Neuronal stem cell (in vitro differentiated cells): ENCODE data around the gene BMP5.

Experiments used
- DNase-seq: peaks from one replicate; pipeline ENCODE4 v3.0.0-alpha.2; 2013; ENCODE audit warnings: low spot score
- H2AFZ ChIP-seq: one replicate; pipeline ENCODE4 v1.6.1; 2013; ENCODE audit warnings: mild to moderate bottlenecking, low read length, inconsistent platforms
- H2AK5ac ChIP-seq: 2 replicates; pipeline ENCODE4 v1.6.1; 2013; ENCODE audit warnings: low read depth, mild to moderate bottlenecking, inconsistent platforms, low read length, moderate library complexity, mixed read lengths
- H2BK120ac ChIP-seq: 2 replicates; pipeline ENCODE4 v1.6.1; 2013; ENCODE audit warnings: low read depth, mild to moderate bottlenecking, inconsistent platforms, low read length, moderate library complexity, mixed read lengths
- H2BK12ac ChIP-seq: one replicate; pipeline ENCODE4 v1.6.1; 2013; ENCODE audit warnings: low read length, inconsistent platforms
- H2BK15ac ChIP-seq: 2 replicates; pipeline ENCODE4 v1.6.1; 2013; ENCODE audit warnings: mild to moderate bottlenecking, low read length, inconsistent platforms, mixed read lengths
- H2BK5ac ChIP-seq: one replicate; pipeline ENCODE4 v1.6.1; 2013; ENCODE audit warnings: inconsistent platforms, mild to moderate bottlenecking, low read length, moderate library complexity
- H3K14ac ChIP-seq: one replicate; pipeline ENCODE4 v1.6.1; 2013; ENCODE audit warnings: low read length, inconsistent platforms
- H3K18ac ChIP-seq: 2 replicates; pipeline ENCODE4 v1.6.1; 2013; ENCODE audit warnings: low read length, inconsistent platforms
- H3K23ac ChIP-seq: 2 replicates; pipeline ENCODE4 v1.6.1; 2013; ENCODE audit warnings: low read depth, mild to moderate bottlenecking, mixed read lengths, low read length, inconsistent platforms; ENCODE audit not compliant: poor library complexity
- H3K27ac ChIP-seq: replicated peaks from 3 replicates; pipeline ENCODE4 v1.5.1; 2013; ENCODE audit warnings: low read length, inconsistent platforms
- H3K27me3 ChIP-seq, 3 experiments: 2 replicates each; pipeline ENCODE4 v1.6.1; 2013; ENCODE audit warnings: low read length in 3 of 3, mild to moderate bottlenecking in 2 of 3, inconsistent platforms in 1 of 3, low read depth in 1 of 3, mixed read lengths in 1 of 3, moderate library complexity in 1 of 3; ENCODE audit not compliant: control insufficient read depth in 3 of 3, insufficient read depth in 3 of 3
- H3K36me3 ChIP-seq, 2 donors: replicated peaks in 1 of 2; 2 replicates each; pipeline ENCODE4 v1.6.1; 2013; ENCODE audit warnings: low read length in 2 of 2; ENCODE audit not compliant: control insufficient read depth in 2 of 2, insufficient read depth in 2 of 2
- H3K4ac ChIP-seq: 2 replicates; pipeline ENCODE4 v1.6.1; 2013; ENCODE audit warnings: inconsistent platforms, mild to moderate bottlenecking, low read length, moderate library complexity
- H3K4me1 ChIP-seq, 2 donors: 1 replicate in 1 of 2; 2 replicates in 1 of 2; pipeline ENCODE4 v1.6.1; 2013; ENCODE audit warnings: low read length in 2 of 2, low read depth in 1 of 2; ENCODE audit not compliant: control insufficient read depth in 2 of 2, insufficient read depth in 1 of 2
- H3K4me2 ChIP-seq: one replicate; pipeline ENCODE4 v1.6.1; 2013; ENCODE audit warnings: mild to moderate bottlenecking, low read length, inconsistent platforms; ENCODE audit not compliant: insufficient read depth, poor library complexity, severe bottlenecking
- H3K4me3 ChIP-seq, 2 donors: 2 replicates each; pipeline ENCODE4 v1.5.1; 2013; ENCODE audit warnings: low read length in 2 of 2, mild to moderate bottlenecking in 2 of 2, inconsistent platforms in 1 of 2, moderate library complexity in 1 of 2
- H3K79me1 ChIP-seq: one replicate; pipeline ENCODE4 v1.6.1; 2013; ENCODE audit warnings: low read depth, mild to moderate bottlenecking, inconsistent platforms, low read length, moderate library complexity
- H3K9ac ChIP-seq: one replicate; pipeline ENCODE4 v1.6.1; 2013; ENCODE audit warnings: mild to moderate bottlenecking, low read depth, low read length, inconsistent platforms; ENCODE audit not compliant: poor library complexity
- H3K9me3 ChIP-seq, 2 donors: replicated peaks in 1 of 2; 2 replicates each; pipeline versions ENCODE3 to v1.6.1; 2013; ENCODE audit warnings: low read length in 2 of 2, mild to moderate bottlenecking in 2 of 2, inconsistent platforms in 1 of 2, low read depth in 1 of 2, mixed read lengths in 1 of 2, moderate library complexity in 1 of 2; ENCODE audit not compliant: control insufficient read depth in 2 of 2, insufficient read depth in 1 of 2
- H4K8ac ChIP-seq: one replicate; pipeline ENCODE4 v1.6.1; 2013; ENCODE audit warnings: low read depth, mild to moderate bottlenecking, inconsistent platforms, low read length, moderate library complexity
- H4K91ac ChIP-seq: one replicate; pipeline ENCODE4 v1.6.1; 2013; ENCODE audit warnings: low read length, low read depth, mild to moderate bottlenecking, inconsistent platforms; ENCODE audit not compliant: poor library complexity
- WGBS, 2 donors: extraction: QIAGEN DNeasy Blood & Tissue Kit; methylation state at CpG; one replicate each; pipeline ENCODE4 v1.1.7; 2013; ENCODE audit warnings: missing lambda C conversion rate in 2 of 2, mixed read lengths in 1 of 2; ENCODE audit not compliant: insufficient read length in 2 of 2, insufficient replicate concordance in 1 of 2; ENCODE audit errors: extremely low coverage in 2 of 2; 5-methylcytosine and 5-hydroxymethylcytosine counted together

BMP5 gene

DNA sequence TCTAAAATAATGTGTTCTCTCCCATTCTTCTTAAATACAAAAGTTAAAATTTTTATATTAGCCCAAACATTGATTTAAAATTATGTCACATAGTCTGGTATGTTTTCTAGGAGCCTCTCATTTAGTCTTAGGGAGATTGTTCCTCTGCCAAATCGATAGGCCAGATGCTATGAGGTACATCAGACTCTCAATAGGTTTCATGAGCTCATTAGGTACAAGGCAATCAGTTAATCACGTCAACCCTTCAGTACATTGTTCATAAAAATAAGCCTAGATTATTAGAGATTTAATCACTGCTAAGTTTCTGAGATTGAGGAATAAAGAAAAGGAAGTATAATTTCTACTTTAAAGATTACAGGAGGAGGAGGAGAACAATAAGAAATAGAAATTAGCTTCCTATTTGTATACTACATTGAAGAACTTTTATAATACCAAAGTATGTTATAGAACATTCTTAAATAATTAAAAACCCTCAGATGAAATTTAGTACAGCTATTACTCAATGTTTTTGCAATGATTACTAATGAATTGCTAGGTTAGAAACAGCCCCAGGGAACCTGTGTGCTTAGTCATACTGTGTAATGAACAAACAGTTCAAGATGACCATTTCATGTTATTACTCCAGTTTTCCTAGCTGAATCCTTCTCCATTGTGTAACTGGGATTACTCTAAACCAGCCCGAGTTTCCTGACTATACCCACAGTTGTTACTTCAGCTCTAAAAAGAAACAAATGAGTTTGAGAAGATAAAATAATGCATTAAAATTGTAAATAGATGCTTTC is 117.0 kb downstream of the BMP5 start:
- no peak overlapping the region for H4K8ac ChIP-seq
- H2BK12ac ChIP-seq = no peak overlapping the region
- no peak overlapping the region for H3K4me3 ChIP-seq
- H3K9ac ChIP-seq = no peak overlapping the region
- no peak overlapping the region for H3K27ac ChIP-seq
- DNase-seq = no peak
- WGBS, 2 donors = no CpG with 5 or more reads among the region's 3 CpGs
- no peak overlapping the region for H3K14ac ChIP-seq
- no peak overlapping the region for H3K4ac ChIP-seq
- no peak overlapping the region for H2BK15ac ChIP-seq
- peaks cover 0 to 4% of the 10 kb centered on the region in 2 donors for H3K36me3 ChIP-seq
- no peak overlapping the region for H3K23ac ChIP-seq
- H2AK5ac ChIP-seq = no peak overlapping the region
- no peak overlapping the region for H2BK120ac ChIP-seq
- H4K91ac ChIP-seq = no peak overlapping the region
- H3K18ac ChIP-seq = no peak overlapping the region
- H3K79me1 ChIP-seq = no peaks in the 10 kb centered on the region
- no peak overlapping the region for H2AFZ ChIP-seq
- no peaks in the 10 kb centered on the region for H3K27me3 ChIP-seq
- no peak overlapping the region for H2BK5ac ChIP-seq
- H3K4me1 ChIP-seq = no peaks in the 10 kb centered on the region
- no peak overlapping the region for H3K4me2 ChIP-seq
- H3K9me3 ChIP-seq = no peaks in the 10 kb centered on the region

DNA sequence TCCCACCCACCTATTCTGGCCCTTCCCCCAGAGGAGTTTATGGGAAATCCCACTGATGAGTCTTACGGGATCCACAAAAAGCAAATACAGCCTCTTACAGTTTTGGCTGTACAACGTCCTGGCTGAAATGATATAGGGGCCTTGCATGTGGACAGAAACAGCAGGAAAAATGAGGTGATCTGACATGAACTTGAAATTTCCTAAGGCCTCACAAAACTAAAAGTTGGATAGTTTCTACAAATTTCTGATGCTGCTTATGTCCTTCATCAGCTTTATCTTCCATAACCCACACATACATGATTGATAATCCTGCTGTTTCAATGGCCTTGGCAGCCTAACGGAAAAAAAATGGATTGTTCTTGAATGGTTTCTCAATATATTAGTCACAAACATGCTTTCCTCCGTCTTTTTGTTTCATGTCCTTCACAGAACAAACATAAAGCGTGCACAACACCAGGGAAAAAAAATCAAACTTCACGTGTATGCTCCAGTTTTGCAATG is 118.8 kb downstream of the BMP5 start:
- H3K9ac ChIP-seq = no peak overlapping the region
- no peak overlapping the region for H2BK12ac ChIP-seq
- H3K4me2 ChIP-seq = no peak overlapping the region
- H3K36me3 ChIP-seq = peaks cover 0 to 4% of the 10 kb centered on the region in 2 donors
- H2BK15ac ChIP-seq = no peak overlapping the region
- no peak overlapping the region for H2BK5ac ChIP-seq
- no peak overlapping the region for H3K23ac ChIP-seq
- H3K9me3 ChIP-seq = no peaks in the 10 kb centered on the region
- H3K14ac ChIP-seq = no peak overlapping the region
- H3K27ac ChIP-seq = no peak overlapping the region
- H3K79me1 ChIP-seq = no peaks in the 10 kb centered on the region
- H3K4me3 ChIP-seq = no peak overlapping the region
- no peak overlapping the region for H4K8ac ChIP-seq
- no peak overlapping the region for H2BK120ac ChIP-seq
- no CpG with 5 or more reads among the region's 6 CpGs for WGBS, 2 donors
- H3K27me3 ChIP-seq = no peaks in the 10 kb centered on the region
- H2AFZ ChIP-seq = no peak overlapping the region
- H3K4ac ChIP-seq = no peak overlapping the region
- H2AK5ac ChIP-seq = no peak overlapping the region
- no peaks in the 10 kb centered on the region for H3K4me1 ChIP-seq
- no peak overlapping the region for H3K18ac ChIP-seq
- no peak for DNase-seq
- no peak overlapping the region for H4K91ac ChIP-seq

DNA sequence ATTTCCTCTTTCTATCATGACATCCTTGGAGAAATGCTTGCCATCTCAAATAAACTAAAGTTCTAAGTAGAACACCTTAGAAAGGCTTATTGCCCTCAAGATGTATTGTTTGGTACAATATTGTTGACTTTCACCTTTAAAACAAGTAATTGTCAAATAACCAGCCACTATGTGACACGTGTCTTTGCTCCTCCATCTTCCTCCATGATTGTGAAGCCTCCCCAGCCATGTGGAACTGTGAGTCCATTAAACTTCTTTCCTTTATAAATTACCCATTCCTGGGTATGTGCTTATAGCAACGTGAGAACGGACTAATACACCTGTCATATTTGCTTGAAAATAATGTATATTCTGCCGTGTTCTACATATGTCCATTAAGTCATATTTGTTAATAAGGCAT is 126.5 kb downstream of the BMP5 start:
- no peak overlapping the region for H3K14ac ChIP-seq
- no CpG with 5 or more reads among the region's 4 CpGs for WGBS, 2 donors
- no peak overlapping the region for H3K9ac ChIP-seq
- H2BK15ac ChIP-seq = no peak overlapping the region
- H2BK5ac ChIP-seq = no peak overlapping the region
- no peak overlapping the region for H4K8ac ChIP-seq
- H3K4me1 ChIP-seq = no peaks in the 10 kb centered on the region
- H3K36me3 ChIP-seq = no peaks in the 10 kb centered on the region
- DNase-seq = no peak
- H4K91ac ChIP-seq = no peak overlapping the region
- no peak overlapping the region for H2BK120ac ChIP-seq
- H3K4me3 ChIP-seq = no peak overlapping the region
- no peak overlapping the region for H2AK5ac ChIP-seq
- H3K9me3 ChIP-seq = peaks cover 0 to 2% of the 10 kb centered on the region in 2 donors
- H3K23ac ChIP-seq = no peak overlapping the region
- H2AFZ ChIP-seq = no peak overlapping the region
- H2BK12ac ChIP-seq = no peak overlapping the region
- H3K4ac ChIP-seq = no peak overlapping the region
- no peak overlapping the region for H3K18ac ChIP-seq
- no peaks in the 10 kb centered on the region for H3K79me1 ChIP-seq
- H3K27me3 ChIP-seq = no peaks in the 10 kb centered on the region
- H3K27ac ChIP-seq = no peak overlapping the region
- H3K4me2 ChIP-seq = no peak overlapping the region

- Histone ChIP-seq H3K27ac (no peak overlapping the region), H3K4me3 (no peak overlapping the region), H4K8ac (no peak overlapping the region)
These were observed 128.9 kb downstream of the BMP5 start for GRCh38 chr6:55746473-55746872.

More at GRCh38 chr6:55746473-55746872, 128.9 kb downstream of the BMP5 start:
- peaks cover 0 to 2% of the 10 kb centered on the region in 2 donors for H3K9me3 ChIP-seq
- no peak overlapping the region for H2BK120ac ChIP-seq
- H3K36me3 ChIP-seq = no peaks in the 10 kb centered on the region
- H3K27me3 ChIP-seq = no peaks in the 10 kb centered on the region
- no peak overlapping the region for H3K9ac ChIP-seq
- H4K91ac ChIP-seq = no peak overlapping the region
- H3K79me1 ChIP-seq = no peaks in the 10 kb centered on the region
- H2BK12ac ChIP-seq = no peak overlapping the region
- H2AFZ ChIP-seq = no peak overlapping the region
- no peak for DNase-seq
- WGBS, 2 donors = no CpG with 5 or more reads among the region's 1 CpG
- H3K18ac ChIP-seq = no peak overlapping the region
- no peak overlapping the region for H3K4me2 ChIP-seq
- H2AK5ac ChIP-seq = no peak overlapping the region
- H2BK5ac ChIP-seq = no peak overlapping the region
- H3K14ac ChIP-seq = no peak overlapping the region
- no peak overlapping the region for H2BK15ac ChIP-seq
- H3K4me1 ChIP-seq = no peaks in the 10 kb centered on the region
- H3K23ac ChIP-seq = no peak overlapping the region
- no peak overlapping the region for H3K4ac ChIP-seq
